SIG-M5 treated with dmso at 0.1 percent for 504 hours (cell line): ENCODE data around the gene EDC4.

Experiments used
- DNase-seq: peaks from one replicate; lab custom pipeline; 2025; ENCODE audit not compliant: unreplicated experiment; lab: John Stamatoyannopoulos, UW

The EDC4 gene

DNA sequence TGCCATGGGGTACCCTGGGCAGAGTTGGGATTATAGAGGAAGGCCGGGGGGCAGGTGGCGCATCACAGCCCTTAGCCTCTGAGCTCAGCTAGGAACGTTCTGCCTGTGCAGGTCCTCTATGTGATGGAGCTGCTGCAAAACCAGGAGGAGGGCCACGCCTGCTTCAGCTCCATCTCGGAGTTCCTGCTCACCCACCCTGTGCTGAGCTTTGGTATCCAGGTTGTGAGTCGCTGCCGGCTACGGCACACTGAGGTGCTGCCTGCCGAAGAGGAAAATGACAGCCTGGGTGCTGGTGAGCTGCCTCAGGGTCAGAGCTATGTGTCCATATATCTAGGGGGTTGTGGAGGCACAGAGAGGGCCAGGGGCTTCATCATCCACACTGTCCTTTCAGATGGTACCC, 6.0 kb downstream of the EDC4 start:
- DNase-seq, result no peak

DNA sequence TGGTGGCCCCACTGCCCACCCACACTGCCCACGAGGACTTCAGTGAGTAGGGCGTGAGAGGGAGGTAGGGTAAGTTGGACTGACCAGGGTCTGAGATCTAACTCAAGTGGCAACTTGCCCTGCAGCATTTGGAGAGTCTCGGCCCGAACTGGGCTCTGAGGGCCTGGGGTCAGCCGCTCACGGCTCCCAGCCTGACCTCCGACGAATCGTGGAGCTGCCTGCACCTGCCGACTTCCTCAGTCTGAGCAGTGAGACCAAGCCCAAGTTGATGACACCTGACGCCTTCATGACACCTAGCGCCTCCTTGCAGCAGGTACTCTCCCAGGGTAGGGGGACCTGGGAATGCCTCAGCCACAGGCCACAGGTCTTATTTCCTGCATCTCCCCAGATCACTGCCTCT, 6.6 kb downstream of the EDC4 start:
- DNase-seq, result no peak

- no peak for DNase-seq
These were observed 7.1 kb downstream of the EDC4 start for GRCh38 chr16:67879936-67880335.

DNA sequence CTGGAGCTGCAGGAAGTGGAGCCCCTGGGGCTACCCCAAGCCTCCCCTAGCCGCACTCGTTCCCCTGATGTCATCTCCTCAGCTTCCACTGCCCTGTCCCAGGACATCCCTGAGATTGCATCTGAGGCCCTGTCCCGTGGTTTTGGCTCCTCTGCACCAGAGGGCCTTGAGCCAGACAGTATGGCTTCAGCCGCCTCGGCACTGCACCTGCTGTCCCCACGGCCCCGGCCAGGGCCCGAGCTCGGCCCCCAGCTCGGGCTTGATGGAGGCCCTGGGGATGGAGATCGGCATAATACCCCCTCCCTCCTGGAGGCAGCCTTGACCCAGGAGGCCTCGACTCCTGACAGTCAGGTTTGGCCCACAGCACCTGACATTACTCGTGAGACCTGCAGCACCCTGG, 7.7 kb downstream of the EDC4 start:
- DNase-seq, result no peak

GRCh38 chr16:67881621-67882161, 8.8 kb downstream of the EDC4 start:
- no peak for DNase-seq

GRCh38 chr16:67882374-67883145, 9.7 kb downstream of the EDC4 start:
- DNase-seq, result no peak

- DNase-seq, result no peak
These were observed 10.5 kb downstream of the EDC4 start for GRCh38 chr16:67883146-67883871.

- peak; percentile 18 for DNase-seq
These were observed 11.0 kb downstream of the EDC4 start for GRCh38 chr16:67883872-67884261.

DNA sequence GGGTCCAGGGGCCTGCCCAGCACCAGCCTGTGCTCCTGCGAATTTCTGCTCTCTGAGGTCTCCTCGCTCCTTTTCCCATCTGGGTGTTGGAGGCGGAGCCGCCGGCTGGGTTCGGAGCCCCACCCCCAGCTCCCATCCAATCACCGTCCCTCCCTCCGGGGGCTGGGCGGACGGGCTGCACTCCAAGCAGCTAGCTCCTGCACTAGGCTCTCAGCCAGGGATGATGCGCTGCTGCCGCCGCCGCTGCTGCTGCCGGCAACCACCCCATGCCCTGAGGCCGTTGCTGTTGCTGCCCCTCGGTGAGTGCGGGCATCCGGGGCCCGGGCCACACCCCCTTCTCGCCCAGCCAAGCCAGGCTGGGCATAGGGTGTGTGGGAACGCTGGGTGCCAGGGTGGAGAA, 11.8 kb downstream of the EDC4 start, which contains the start of gene NRN1L:
TSS of gene NRN1L (plus strand) at position 202 of the 400 bp plus-strand sequence. CDS start at position 221, 19 bp downstream.
- DNase-seq, result no peak

GRCh38 chr16:67885545-67885944, 12.7 kb downstream of the EDC4 start:
- DNase-seq, result no peak

DNA sequence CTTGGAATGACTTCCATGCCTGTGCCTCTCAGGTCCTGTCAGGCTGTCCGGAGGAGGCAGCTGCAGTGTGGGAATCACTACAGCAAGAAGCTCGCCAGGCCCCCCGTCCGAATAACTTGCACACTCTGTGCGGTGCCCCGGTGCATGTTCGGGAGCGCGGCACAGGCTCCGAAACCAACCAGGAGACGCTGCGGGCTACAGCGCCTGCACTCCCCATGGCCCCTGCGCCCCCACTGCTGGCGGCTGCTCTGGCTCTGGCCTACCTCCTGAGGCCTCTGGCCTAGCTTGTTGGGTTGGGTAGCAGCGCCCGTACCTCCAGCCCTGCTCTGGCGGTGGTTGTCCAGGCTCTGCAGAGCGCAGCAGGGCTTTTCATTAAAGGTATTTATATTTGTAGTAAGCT, 13.1 kb downstream of the EDC4 start:
- no peak for DNase-seq

DNA sequence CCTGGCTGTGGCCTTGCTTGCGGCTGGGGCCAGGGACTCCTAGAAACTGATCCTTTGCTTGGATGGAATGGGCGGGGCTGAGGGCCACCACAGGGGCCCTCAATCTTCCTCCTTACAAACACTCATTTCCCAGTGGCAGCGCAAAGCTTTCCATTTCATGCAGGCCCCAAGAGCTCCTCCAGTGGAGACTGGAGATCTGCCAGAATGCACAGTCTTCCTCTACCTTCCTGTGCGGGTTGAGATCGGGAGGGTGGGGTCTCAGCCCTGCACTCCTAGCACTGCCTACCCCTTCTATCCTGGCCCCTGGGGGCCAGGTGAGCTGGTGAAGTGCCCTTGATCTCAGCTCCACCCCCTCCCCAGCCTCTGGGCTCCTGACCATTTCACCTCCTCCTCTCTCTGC, 13.5 kb downstream of the EDC4 start:
- no peak for DNase-seq

DNA sequence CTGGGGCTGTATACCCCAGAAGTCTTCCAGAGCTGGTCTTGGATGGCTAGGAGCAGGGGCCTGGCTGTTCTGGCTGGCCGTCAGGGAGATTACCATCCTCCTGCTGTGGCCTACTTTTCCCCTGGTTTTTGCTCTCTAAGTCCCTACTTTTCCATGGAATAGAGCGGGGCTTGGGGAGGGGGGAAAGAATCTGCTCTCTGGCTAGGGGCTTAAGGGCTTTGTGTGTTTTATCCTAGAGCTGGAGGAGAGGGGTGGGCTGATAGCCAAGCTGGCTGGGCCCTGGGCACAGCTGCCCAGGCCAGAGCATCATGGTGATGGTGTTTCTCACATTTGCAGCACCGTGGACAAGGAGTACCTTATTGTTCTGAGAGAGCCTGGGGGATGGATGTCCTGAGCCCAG, 15.5 kb downstream of the EDC4 start:
- DNase-seq, result no peak

DNA sequence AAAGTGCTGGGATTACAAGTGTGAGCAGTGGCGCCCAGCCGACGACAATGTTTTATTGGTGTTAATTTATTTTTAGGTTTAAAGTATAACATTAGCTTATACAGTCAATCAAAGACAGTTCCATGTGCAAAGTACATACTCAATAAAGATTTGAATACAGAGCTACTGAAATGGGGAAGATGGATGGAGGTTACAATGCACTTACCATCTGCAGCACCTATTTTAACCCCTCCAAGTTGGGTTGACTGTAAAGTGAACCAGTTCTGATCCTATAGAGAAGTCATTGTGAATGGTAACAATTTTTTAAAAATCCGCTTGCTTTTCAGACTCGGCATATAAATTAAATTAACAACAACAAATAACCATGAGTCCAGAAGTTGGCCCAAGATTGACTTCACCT, 19.5 kb downstream of the EDC4 start:
- DNase-seq, result no peak

GRCh38 chr16:67892899-67893742, 20.3 kb downstream of the EDC4 start, which contains the start of gene PSKH1:
PSKH1 (plus strand) TSS chr16:67893254; CDS start chr16:67908750, 15,496 bp downstream.
- DNase-seq, result peak; percentile 96

DNA sequence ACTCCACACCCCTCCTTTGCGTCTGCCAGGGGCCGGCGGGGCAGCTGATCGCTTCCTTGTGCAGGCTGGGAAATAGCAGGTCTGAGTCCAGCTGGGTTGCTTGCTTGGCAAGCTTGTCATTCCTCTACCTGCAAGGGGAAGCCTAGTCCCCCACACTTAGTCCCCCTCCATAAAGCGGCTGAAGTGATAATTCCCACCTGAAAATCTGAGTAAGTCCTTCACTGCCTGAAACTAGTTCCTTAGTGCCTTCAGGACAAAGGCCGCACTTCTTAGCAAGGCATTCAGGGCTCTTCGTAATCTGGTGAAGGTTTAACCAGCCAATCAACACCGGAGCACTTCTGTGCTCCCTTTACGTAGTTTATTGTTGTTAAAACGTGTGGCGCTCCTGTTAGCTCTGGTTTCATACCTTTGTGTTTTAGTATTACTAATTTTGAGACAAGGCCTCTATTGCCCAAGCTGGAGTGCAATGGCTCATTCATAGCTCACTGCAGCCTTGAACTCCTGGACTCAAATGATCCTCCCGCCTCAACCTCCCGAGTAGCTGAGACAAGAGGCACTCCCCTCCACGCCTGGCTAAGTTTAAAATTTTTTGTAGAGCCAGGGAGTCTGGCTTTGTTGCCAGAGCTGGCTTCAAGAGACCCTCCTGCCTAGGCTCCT, 21.0 kb downstream of the EDC4 start:
- DNase-seq, result no peak

DNA sequence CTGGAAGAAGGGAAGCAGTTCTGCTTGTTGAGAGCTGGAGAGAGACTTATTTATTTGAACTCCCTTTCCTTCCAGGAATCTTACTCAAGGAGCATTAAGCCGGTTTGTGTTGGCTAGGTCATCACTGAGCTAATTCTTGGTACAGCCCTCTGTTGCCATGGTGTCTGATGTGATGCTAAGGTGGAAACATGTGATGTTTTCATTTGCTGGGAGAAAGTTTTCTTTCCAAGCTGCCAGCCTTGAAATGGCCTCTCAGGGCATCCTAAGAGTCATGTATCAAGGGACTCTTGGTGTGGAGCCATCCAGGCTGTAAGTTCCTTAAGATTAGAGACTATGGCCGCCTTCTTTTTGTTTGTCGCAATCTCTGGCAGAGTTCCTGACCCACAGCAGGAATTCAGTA, 24.4 kb downstream of the EDC4 start:
- DNase-seq, result no peak

GRCh38 chr16:67901734-67902133, 28.9 kb downstream of the EDC4 start:
- DNase-seq, result no peak

GRCh38 chr16:67902831-67903230, 30.0 kb downstream of the EDC4 start:
- DNase-seq, result no peak

GRCh38 chr16:67907397-67908180, 34.7 kb downstream of the EDC4 start:
- no peak for DNase-seq
